Stimulated activated CD4-positive, alpha-beta T cell treated with anti-CD3 and anti-CD28 coated beads, Interleukin-12 subunit alpha, Interleukin-12 subunit beta, amount 100 ng/mL, for 24 hours (primary cell): ENCODE results near the gene KPNA3.

Source experiments
- DNase-seq, 2 experiments: peaks; one replicate each; pipeline ENCODE4 v3.0.0-alpha.2; 2020; ENCODE audit warnings: low read depth in 2 of 2

Gene KPNA3

DNA sequence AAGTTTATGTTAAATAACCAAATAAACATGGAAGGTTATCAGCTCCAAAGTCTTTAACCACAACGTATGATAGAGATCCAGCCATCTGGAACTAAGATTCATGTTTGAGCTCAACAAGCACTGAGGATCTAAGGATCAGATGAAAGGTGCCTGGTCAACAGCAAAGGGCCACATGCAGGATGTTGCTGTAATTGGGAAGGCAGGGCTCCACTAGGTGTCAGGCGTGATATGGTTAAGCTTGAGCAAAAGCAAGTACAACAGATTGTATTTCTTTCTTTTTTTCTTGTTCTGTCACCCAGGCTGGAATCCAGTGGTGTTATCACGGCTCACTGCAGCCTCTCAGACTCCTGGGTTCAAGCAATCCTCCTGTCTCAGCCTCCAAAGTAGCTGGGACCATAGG lies 113.2 kb downstream of the KPNA3 start:
- DNase-seq: no peak

DNA sequence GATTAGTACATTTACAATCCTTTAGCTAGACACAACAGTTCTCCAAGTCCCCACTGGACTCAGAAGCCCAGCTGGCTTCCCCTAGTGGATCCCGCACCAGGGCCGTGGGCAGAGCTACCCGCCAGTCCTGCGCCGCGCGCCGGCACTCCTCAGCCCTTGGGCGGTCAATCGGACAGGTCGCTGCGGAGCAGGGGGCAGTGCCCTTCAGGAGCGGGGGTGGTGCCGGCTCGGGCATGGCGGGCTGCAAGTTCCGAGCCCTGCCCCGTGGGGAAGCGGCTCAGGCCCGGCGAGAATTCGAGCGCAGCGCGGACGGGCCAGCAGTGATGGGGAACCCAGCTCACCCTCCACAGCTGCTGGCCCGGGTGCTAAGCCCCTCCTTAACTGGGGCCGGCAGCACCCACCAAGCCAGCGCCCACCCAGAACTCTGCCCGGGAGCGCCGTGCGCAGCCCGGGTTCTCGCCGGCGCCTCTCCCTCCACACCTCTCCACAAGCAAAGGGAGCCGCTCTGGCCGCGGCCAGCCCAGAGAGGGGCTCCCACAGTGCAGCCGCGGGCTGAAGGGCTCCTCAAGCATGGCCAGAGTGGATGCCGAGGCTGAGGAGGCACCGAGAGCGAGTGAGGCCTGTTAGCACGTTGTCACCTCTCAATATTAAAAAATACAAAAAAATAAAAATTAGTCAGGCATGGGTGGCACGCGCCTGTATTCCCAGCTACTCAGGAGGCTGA lies 114.1 kb downstream of the KPNA3 start:
- no peak for DNase-seq

DNA sequence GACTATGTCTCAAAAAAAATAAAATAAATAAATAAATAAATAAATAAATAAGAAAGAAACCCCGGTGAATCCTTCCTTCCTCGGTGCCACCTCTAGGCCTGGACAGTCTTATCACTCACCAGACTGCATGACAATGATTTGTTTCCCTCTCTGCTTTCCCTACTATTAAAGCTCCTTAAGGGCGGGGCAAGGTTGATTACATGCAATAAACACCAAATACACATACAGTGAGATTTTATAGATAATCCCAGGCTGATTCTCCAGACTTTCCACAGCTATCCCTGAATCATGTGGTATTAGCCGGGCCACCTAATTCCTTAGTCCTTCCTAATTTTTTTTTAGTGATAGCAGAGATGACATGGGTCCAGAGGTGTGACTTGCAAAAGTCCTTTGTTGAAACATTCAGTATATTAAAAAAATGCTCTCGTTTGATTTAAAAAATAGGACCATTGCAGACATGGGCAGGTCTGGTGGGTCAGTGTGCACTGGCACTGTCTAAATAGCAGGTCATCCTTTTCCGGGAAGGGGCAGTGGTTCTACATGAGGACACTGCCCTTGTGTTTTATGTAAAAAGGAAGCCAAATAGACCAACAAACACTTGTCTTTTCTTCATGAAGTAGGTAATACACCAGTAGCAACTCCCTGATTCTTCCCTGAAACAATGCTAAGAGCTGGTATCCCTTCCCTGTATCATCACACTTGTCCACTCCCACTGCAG lies 115.7 kb downstream of the KPNA3 start:
- DNase-seq: no peak

DNA sequence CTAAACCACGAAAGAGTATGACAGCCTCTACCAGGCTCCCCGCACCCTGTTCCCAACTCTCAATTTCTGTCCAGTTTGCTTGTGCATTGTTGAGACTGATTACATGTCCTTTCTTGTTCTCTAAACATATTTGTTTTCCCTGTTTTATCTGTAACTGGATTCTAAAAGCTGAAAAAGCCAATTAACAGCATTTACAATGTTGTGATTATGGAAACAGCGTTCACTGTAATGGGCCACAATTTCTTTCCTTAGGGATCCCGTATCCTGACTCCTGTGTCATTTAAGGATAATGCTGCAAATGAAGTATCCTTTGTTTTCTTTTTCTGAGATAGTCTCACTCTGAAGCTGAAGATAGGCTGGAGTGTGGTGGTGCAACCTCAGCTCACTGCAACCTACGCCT lies 121.7 kb downstream of the KPNA3 start:
- DNase-seq: no peak

GRCh38 chr13:49669735-49670309 lies 122.7 kb downstream of the KPNA3 start:
- no peak for DNase-seq

- no peak for DNase-seq
These were observed 124.7 kb downstream of the KPNA3 start for GRCh38 chr13:49667773-49668172.

- DNase-seq: no peak
These were observed 127.9 kb downstream of the KPNA3 start for GRCh38 chr13:49664606-49665005.

DNA sequence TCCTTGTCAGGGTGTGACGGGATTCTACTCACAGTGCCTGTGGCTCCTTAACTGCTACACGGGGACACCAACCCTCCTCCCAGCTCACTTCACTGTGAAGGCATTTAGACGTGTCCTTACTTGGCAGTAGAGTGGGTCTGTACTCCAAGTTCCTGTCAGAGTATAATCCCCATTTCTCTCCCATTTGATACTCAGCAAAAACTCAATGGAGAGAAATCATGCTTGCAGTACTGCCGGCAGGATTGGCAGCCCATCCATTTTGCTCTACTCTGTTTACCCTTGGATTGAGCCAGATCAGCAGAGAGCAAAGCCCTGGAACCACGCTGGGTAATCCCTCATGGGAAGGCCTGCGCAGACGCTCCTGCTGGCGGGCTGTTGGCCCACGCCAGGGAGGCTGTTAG lies 135.2 kb downstream of the KPNA3 start:
- no peak for DNase-seq

GRCh38 chr13:49655906-49656305 lies 136.6 kb downstream of the KPNA3 start:
- DNase-seq: no peak

DNA sequence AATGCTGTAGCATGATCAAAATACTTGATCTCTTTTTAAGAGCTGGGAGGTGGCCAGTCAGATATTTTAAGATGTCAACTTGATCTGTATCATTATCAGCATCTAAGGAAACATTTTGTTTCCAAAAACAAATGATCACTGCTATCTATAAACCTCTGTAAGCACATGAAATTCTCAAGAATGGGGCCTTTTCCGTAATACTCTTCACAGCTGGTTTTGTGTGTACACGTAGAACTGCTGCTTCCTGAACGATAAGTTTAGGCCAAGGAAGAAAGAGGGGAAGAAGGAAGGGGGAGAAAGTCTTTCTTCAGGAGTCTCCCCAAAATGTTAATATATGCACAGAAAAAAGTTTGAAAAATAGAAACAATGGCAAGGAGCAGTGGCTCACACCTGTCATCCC lies 138.5 kb downstream of the KPNA3 start:
- no peak for DNase-seq

GRCh38 chr13:49653478-49653877 lies 139.0 kb downstream of the KPNA3 start:
- no peak for DNase-seq

GRCh38 chr13:49652355-49653305 lies 139.9 kb downstream of the KPNA3 start:
- no peak for DNase-seq

DNA sequence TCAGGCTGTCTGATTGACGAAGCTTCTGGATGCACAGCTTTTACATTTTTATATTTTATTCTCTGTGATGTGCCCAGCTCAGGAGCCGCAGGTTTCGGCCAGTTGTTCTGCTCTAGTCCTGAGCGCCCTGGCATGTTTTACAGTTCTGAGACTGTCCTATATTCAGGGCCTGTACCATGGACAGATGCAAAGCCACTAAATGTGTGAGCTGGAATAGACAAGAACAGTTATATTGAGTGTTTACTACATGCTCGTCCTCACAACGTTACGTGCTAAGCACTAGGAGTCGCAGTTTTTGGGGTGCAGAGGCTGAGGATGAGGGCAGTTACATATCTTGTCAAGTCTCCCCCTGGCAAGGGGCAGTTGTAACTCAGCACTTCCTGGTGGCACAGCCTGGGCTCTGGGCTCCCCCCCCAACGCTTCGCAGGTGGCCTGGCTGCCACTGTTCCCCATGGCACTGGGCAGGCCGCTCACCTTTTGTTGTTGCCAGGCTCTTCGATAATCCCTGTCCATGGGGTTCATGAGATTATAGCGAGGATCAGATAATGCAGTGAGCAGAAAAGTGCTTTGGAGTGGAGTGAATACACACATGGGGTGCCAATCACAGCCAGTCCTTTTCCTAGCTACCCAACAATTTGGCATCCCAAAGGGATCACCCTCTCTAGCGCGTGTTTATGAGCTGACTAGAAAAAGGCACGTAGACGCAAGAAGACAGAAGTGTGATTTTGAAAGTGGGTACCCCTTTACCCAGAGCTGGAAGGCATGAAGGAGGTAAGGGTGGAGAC lies 140.7 kb downstream of the KPNA3 start:
- DNase-seq: no peak

- DNase-seq: no peak
These were observed 142.5 kb downstream of the KPNA3 start for GRCh38 chr13:49649963-49650312.
